Keratinocyte (primary cell): ENCODE results near the gene EPB41L2. TPM values are rescaled to one million over a fixed set of nuclear protein-coding genes. Genes with fewer than 3 reads are reported as not detected.
A peak's percentile ranks its signal among the peaks of the same experiment; 100 is the strongest.

ENCODE experiments used
- DNase-seq: peaks from one replicate; pipeline ENCODE4 v3.0.0-alpha.2; 2011; ENCODE audit warnings: low read depth, missing footprints, low spot score
- FAIRE-seq: peaks from 2 replicates; lab custom pipeline; 2011; peaks lifted over from hg19 to GRCh38; lab: Jason Lieb, UNC
- H2AFZ ChIP-seq: 2 replicates; pipeline ENCODE4 v1.6.0; 2012; ENCODE audit warnings: low read length, control low read depth, inconsistent platforms; ENCODE audit not compliant: control insufficient read depth
- H3K27ac ChIP-seq: 2 replicates; pipeline ENCODE4 v1.5.1; 2011; ENCODE audit warnings: low read length; ENCODE audit not compliant: control insufficient read depth, insufficient read depth
- H3K27me3 ChIP-seq: 3 replicates; pipeline ENCODE4 v1.6.0; 2011; ENCODE audit warnings: low read length; ENCODE audit not compliant: control insufficient read depth, insufficient read depth; ENCODE audit errors: extremely low read depth
- H3K36me3 ChIP-seq, 2 experiments: 2 replicates in 1 of 2; 3 replicates in 1 of 2; pipeline ENCODE4 v1.5.1; 2011; ENCODE audit warnings: low read length in 2 of 2, mild to moderate bottlenecking in 1 of 2; ENCODE audit not compliant: control insufficient read depth in 2 of 2, insufficient read depth in 2 of 2; ENCODE audit errors: extremely low read depth in 1 of 2
- H3K4me1 ChIP-seq: 3 replicates; pipeline ENCODE4 v1.5.1; 2011; ENCODE audit warnings: low read length; ENCODE audit not compliant: control insufficient read depth, insufficient read depth; ENCODE audit errors: extremely low read depth
- H3K4me2 ChIP-seq: 3 replicates; pipeline ENCODE4 v1.6.0; 2011; ENCODE audit warnings: low read depth, low read length; ENCODE audit not compliant: control insufficient read depth, insufficient read depth; ENCODE audit errors: extremely low read depth
- H3K4me3 ChIP-seq, 3 experiments: fragments of 200-600 bp in 1 of 3; sonication (generic) in 1 of 3; 2 replicates in 2 of 3; 3 replicates in 1 of 3; pipeline ENCODE4 v1.5.1; 2011 to 2016; ENCODE audit warnings: low read length in 3 of 3, mild to moderate bottlenecking in 3 of 3, control low read depth in 2 of 3, inconsistent platforms in 1 of 3, low read depth in 1 of 3, mixed read lengths in 1 of 3, mixed run types in 1 of 3, moderate library complexity in 1 of 3; ENCODE audit not compliant: control insufficient read depth in 2 of 3, insufficient read depth in 2 of 3; ENCODE audit errors: extremely low read depth in 1 of 3
- H3K79me2 ChIP-seq: 2 replicates; pipeline ENCODE4 v1.6.0; 2012; ENCODE audit warnings: low read length; ENCODE audit not compliant: control insufficient read depth, insufficient read depth
- H3K9ac ChIP-seq: 3 replicates; pipeline ENCODE4 v1.6.0; 2011; ENCODE audit warnings: low read length; ENCODE audit not compliant: control insufficient read depth, insufficient read depth; ENCODE audit errors: extremely low read depth
- H3K9me1 ChIP-seq: 3 replicates; pipeline ENCODE4 v1.6.0; 2011; ENCODE audit warnings: low read length; ENCODE audit not compliant: control insufficient read depth, insufficient read depth; ENCODE audit errors: extremely low read depth
- H3K9me3 ChIP-seq: 2 replicates; pipeline ENCODE4 v1.5.1; 2012; ENCODE audit warnings: low read depth, low read length; ENCODE audit not compliant: control insufficient read depth
- H4K20me1 ChIP-seq: 3 replicates; pipeline ENCODE4 v1.6.0; 2011; ENCODE audit warnings: low read length; ENCODE audit not compliant: control insufficient read depth, insufficient read depth; ENCODE audit errors: extremely low read depth
- CTCF ChIP-seq, 3 experiments: IDR thresholded peaks in 1 of 3; conservative IDR thresholded peaks in 1 of 3; optimal IDR thresholded peaks in 1 of 3; 2 replicates in 2 of 3; 3 replicates in 1 of 3; pipeline versions ENCODE3 to v1.5.1; 2011; ENCODE audit warnings: low read length in 3 of 3, mild to moderate bottlenecking in 3 of 3, moderate library complexity in 2 of 3, control low read depth in 1 of 3, inconsistent platforms in 1 of 3; ENCODE audit not compliant: insufficient read depth in 2 of 3; ENCODE audit errors: extremely low read depth in 1 of 3
- EZH2 ChIP-seq: IDR thresholded peaks from one replicate; pipeline ENCODE4 v1.6.1; 2012; ENCODE audit warnings: inconsistent platforms, mild to moderate bottlenecking, low read length, moderate library complexity
- dilution Hi-C: fragments of 300-500 bp; cut with MboI; formaldehyde crosslinking; loops from one replicate; pipeline ENCODE4 v1.7.0; 2020; ENCODE audit warnings: low sequenced_read_pairs; ENCODE audit not compliant: extremely low pct_ligation_motif_present
- polyA minus RNA-seq, 3 experiments: library from RNA; depleted of rRNA, polyadenylated mRNA; stranded (reverse); fragments of >200 nt; gene quantifications; 1 replicate in 1 of 3; 2 replicates in 1 of 3; 3 replicates in 1 of 3; pipeline ENCODE4 v1.2.3, GENCODE V29; 2011
- polyA plus RNA-seq, 5 experiments: library from polyadenylated mRNA; depleted of rRNA in 3 of 5; stranded (reverse) in 3 of 5; stranded (forward) in 1 of 5; unstranded in 1 of 5; fragments of >200 nt; gene quantifications; 1 replicate in 1 of 5; 2 replicates in 3 of 5; 3 replicates in 1 of 5; pipeline versions ENCODE4 v1.2.1 to v1.2.3, GENCODE V29; 2011 to 2012; ENCODE audit warnings: missing spikeins in 2 of 5, low read depth in 1 of 5, low replicate concordance in 1 of 5

Gene EPB41L2
- polyA plus RNA-seq (9.7 to 23.8 TPM (median 22.0 TPM) in 3 replicates), polyA minus RNA-seq (20.8 to 45.5 TPM (median 33.9 TPM) in 3 replicates)
- polyA plus RNA-seq (2011; ENCODE audit: low read depth), result 17.3 TPM
- 17.1 and 20.0 TPM in 2 replicates for polyA plus RNA-seq (2011; cell fraction: cytosol; rRNA removed)
- 35.7 and 41.3 TPM in 2 replicates for polyA plus RNA-seq (2011; cell fraction: nucleus; rRNA removed)
- 3.2 and 23.7 TPM in 2 replicates for polyA plus RNA-seq (2012; ENCODE audit: low replicate concordance)
- polyA minus RNA-seq (2011; cell fraction: cytosol; rRNA and poly(A)+ RNA removed), result 9.8 TPM
- 16.9 and 40.1 TPM in 2 replicates for polyA minus RNA-seq (2011; cell fraction: nucleus; rRNA and poly(A)+ RNA removed)

GRCh38 chr6:131063028-131063763 is at the start of gene EPB41L2:
Gene EPB41L2, minus strand, starts transcription at chr6:131063245. Its CDS starts 106,760 bp downstream, at chr6:130956485.
- H3K79me2 ChIP-seq, result peaks cover 9% of the 10 kb centered on the region
- H3K9ac ChIP-seq, result peak within 1 kb of the TSS; percentile 78
- DNase-seq (no peak), FAIRE-seq (no peak)
- no peaks in the 10 kb centered on the region for H3K27me3 ChIP-seq
- H3K4me1 ChIP-seq, result peaks cover 11% of the 10 kb centered on the region
- peak within 1 kb of the TSS; percentile 25 for H3K27ac ChIP-seq
- peak within 1 kb of the TSS; percentile 85 for H2AFZ ChIP-seq
- no peaks in the 10 kb centered on the region for H4K20me1 ChIP-seq
- H3K9me3 ChIP-seq, result no peaks in the 10 kb centered on the region
- dilution Hi-C loops, result no loop called here
- TF ChIP-seq EZH2, result no peak
- no peak for TF ChIP-seq CTCF (optimal IDR thresholded peaks at IDR 0.05 in 1 of 3, IDR thresholded peaks at IDR 0.05 in 1 of 3, conservative IDR thresholded peaks at IDR 0.05 in 1 of 3; ENCODE audit: extremely low read depth in 1 of 3, insufficient read depth in 2 of 3, low read length in 3 of 3)
- H3K4me2 ChIP-seq, result peak within 1 kb of the TSS; percentile 84
- H3K36me3 ChIP-seq, result no peaks in the 10 kb centered on the region
- H3K4me3 ChIP-seq, result peak within 1 kb of the TSS; percentile 76 to 82 (median 76)
- H3K9me1 ChIP-seq, result no peaks in the 10 kb centered on the region

GRCh38 chr6:131112249-131112648 is 49.2 kb upstream of the EPB41L2 start:
- FAIRE-seq (no peak), DNase-seq (no peak)
- H3K9me3 ChIP-seq, result no peaks in the 10 kb centered on the region
- no peak overlapping the region for H3K9ac ChIP-seq
- TF ChIP-seq CTCF (optimal IDR thresholded peaks at IDR 0.05 in 1 of 3, IDR thresholded peaks at IDR 0.05 in 1 of 3, conservative IDR thresholded peaks at IDR 0.05 in 1 of 3; ENCODE audit: extremely low read depth in 1 of 3, insufficient read depth in 2 of 3, low read length in 3 of 3) (no peak), EZH2 (no peak)
- no peaks in the 10 kb centered on the region for H3K4me1 ChIP-seq
- no peaks in the 10 kb centered on the region for H3K79me2 ChIP-seq
- no peaks in the 10 kb centered on the region for H3K36me3 ChIP-seq
- no peaks in the 10 kb centered on the region for H3K27me3 ChIP-seq
- dilution Hi-C loops, result no loop called here
- H3K27ac ChIP-seq, result no peak overlapping the region
- no peak overlapping the region for H3K4me3 ChIP-seq
- H2AFZ ChIP-seq, result no peak overlapping the region
- no peak overlapping the region for H3K4me2 ChIP-seq
- no peaks in the 10 kb centered on the region for H3K9me1 ChIP-seq
- no peaks in the 10 kb centered on the region for H4K20me1 ChIP-seq
